ENCODE results near the gene CAMK4.
"Not testable (repeated sequence)": the region's sequence is repeated elsewhere in the genome, so short reads cannot be mapped to it uniquely, and the experiment has no call there.

Gene CAMK4

GRCh38 chr5:111358726-111359125 is 134.5 kb downstream of the CAMK4 start:
- intact Hi-C loops (cut with DNase I); DNase-seq: not testable (repeated sequence)

GRCh38 chr5:111360173-111360572 is 136.0 kb downstream of the CAMK4 start:
- intact Hi-C loops (cut with DNase I), result no loop called here
- no peak for DNase-seq

- intact Hi-C loops (cut with DNase I), result no loop called here
- DNase-seq, result no peak
These were observed 140.8 kb downstream of the CAMK4 start for GRCh38 chr5:111364992-111365391.

- DNase-seq, result no peak
- intact Hi-C loops (cut with DNase I), result no loop called here
These were observed 142.2 kb downstream of the CAMK4 start for GRCh38 chr5:111366388-111366787.

DNA sequence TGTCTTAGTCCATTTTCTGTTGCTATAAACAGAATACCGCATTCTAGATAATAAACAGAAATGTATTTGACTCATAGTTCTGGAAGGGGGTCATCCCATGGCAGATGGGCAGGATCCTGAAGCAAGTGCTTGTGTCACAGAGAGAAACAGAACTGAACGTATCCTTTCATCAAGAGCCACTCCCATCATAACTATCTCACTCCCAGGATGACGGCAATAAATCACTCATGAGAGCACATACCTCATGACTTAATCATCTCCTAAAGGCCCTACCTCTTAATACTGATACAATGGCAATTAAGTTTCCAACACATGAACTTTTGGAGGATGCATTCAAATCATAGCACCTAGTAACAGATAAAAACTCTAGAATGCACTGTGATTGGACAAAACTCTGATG is 142.9 kb downstream of the CAMK4 start:
- intact Hi-C loops (cut with DNase I), result no loop called here
- no peak for DNase-seq

DNA sequence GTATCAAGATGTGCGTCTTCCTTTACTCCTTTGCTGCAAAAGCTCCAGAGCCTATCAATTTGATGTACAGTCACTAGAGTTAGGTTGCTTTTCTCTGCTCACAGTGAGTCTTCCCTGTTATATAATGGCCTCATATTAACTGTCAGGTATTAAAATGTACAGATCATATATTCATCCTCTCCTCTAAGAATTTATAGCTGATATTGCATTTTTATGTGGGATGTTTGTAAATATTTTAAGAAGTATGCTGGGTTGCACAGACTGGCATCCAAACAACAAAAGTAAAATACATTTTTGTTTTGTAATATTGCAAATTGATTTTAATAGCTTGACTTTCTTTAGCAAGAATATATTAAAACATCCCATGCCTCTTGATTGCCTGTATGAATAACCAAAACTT is 148.6 kb downstream of the CAMK4 start:
- intact Hi-C loops (cut with DNase I), result no loop called here
- DNase-seq, result no peak

DNA sequence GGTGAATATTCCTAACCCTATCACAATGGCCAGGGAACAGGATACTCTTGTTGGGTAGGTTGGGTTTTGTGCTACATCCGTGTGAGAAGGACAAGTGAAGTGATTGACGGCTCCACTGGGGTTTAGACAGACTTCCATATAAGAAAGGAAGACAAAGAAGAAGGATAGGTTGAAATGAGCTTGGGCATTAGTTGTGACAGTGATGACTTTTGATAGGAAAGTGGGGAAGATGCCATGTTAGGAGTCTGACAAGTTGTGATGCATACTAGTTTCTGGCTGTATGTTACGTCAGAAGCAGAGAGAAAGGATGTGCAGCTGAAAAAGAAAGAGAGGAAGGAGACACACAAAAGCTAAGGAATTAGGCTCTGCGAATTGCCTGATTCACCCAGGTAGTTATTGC is 150.2 kb downstream of the CAMK4 start:
- intact Hi-C loops (cut with DNase I), result no loop called here

DNA sequence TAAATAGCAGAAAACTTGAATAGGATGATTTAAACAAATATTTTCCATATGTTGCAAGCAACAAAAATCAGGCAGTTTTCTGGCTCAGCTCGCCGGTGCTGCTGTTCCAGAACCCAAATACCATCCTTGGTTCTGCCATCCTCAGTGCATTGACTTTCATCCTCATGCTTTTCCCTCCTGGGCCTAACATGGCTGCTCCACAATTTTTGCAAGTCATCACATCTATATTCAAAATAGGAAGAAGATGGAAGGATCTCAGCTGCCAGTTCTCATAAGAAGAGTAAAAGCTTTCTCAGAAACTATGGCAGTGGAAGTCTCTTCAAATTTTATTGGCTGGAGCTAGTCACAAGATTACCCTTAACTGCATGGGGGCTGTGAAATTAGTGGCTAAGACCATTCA is 151.5 kb downstream of the CAMK4 start:
- DNase-seq, result no peak
- intact Hi-C loops (cut with DNase I), result no loop called here

More for the DNA sequence above, 150.2 kb downstream of the CAMK4 start:
- DNase-seq, result no peak

DNA sequence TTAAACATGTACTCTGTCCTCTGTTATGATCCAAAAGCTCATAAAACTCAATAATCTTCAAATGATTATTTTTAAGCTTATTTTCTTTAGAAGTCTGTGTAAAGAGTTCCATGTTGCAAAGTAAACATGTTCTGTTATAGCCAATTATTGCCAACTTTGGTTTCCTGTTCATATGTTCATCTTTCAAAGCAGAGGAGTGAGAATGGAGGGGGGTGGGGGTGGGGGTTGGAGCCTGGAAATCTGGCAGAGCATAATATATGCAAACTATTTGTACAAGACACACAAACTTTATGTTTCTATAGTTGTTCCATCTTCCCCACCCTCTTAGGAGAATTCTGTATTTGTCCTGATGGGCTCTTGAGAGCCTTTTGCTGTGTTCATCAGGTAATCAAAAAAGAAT is 153.1 kb downstream of the CAMK4 start:
- DNase-seq, result no peak

DNA sequence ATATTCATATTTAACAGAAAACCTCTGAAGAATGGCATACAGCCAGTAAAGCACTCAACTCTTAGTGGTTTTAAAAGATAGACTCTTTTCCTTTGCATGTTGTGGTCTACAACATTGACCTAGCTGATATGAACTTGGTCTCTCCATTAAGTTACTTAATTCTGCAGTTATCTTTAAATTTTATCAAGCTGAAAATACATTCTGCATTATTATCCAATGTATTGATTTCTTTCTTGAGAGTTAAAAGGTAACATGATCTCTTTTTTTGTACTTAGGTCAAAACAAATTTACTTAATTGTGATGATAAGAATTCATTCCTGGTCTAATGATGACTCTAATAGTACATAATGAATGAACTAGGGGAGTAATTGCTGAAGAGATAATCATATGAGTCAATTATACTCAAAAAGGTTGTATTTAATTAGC is 155.2 kb downstream of the CAMK4 start:
- intact Hi-C loops (cut with DNase I), result no loop called here
- DNase-seq, result no peak

More for the DNA sequence above, 153.1 kb downstream of the CAMK4 start:
- intact Hi-C loops (cut with DNase I), result no loop called here

- no peak for DNase-seq
- intact Hi-C loops (cut with DNase I), result no loop called here
These were observed 159.2 kb downstream of the CAMK4 start for GRCh38 chr5:111383288-111383970.

DNA sequence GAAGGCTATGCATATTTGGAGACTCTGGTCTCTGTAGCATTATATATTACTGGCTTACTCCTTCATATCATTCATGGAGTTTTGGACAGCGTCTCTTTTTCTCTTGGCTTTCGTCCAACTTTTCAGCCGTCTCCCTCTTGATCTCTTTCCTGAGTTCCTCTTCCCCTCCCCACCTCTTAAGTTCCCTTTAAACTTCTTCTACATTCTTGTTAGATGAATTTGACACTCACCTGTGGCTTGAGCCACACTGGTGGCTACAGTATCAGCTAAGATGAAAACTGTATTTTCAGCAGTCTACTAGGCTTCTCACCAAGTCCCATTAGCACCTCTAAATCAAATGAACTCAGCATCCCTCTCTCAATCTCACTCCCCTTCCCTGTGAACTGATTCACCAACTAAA is 160.0 kb downstream of the CAMK4 start:
- no peak for DNase-seq
- intact Hi-C loops (cut with DNase I), result no loop called here

DNA sequence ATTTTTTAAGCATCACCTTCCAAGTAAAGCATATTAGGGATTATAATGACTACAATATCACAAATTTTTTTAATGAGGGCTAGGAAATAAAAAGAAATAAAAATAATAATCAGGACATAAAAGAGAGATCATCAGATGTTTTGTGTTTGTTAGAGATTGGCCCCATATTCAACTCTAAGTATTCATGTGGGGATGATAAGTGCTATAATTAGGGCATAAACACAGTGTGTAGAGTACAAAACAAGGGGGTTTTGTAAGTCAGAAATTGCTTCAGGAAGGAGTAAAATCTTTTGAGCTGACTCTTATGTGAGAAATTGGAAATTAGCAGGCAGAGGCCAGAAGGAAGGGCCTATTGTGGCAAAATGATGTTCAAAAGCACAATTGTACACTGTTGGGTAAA is 160.9 kb downstream of the CAMK4 start:
- intact Hi-C loops (cut with DNase I), result no loop called here
- DNase-seq, result no peak

- peak in 9 of 42 donors; percentile 6 to 49 (median 19) for DNase-seq
- intact Hi-C loops (cut with DNase I), result no loop called here
These were observed 162.0 kb downstream of the CAMK4 start for GRCh38 chr5:111385970-111386831.

DNA sequence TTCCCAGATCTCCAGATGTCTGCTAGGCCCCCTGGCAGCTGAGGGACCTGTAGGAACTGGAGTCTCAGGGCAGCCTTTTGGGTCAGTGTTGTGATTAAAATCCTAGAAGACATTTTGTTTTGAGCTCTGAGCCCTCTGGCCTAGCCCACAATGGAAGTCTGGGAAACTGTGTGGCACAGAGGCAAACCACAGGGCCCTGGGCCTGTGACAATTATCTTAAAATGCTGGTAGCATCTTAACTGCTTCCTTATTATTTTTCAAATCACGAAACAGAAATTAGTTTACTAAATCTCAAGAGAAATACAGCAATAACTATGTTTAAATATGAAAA is 162.6 kb downstream of the CAMK4 start:
- DNase-seq, result no peak
- intact Hi-C loops (cut with DNase I), result no loop called here

DNA sequence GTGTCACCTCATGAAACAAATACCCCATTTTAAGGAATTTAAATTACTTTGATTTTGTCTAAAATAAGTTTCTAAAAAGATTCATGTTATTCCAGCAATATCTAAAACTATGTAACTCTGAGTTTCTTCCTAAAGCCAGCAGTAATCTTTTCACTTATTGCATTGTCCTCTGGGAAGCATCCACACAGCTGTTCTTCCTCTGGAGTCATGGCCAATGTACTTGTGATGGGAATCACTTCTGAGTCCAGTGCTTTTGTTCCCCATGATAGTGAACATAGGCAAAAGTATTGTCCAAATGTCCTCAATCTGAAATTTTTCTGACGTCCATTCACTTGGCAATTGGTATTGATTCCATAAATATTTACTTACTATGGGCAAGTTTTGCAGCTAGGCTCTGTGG is 163.2 kb downstream of the CAMK4 start:
- intact Hi-C loops (cut with DNase I), result no loop called here
- no peak for DNase-seq

DNA sequence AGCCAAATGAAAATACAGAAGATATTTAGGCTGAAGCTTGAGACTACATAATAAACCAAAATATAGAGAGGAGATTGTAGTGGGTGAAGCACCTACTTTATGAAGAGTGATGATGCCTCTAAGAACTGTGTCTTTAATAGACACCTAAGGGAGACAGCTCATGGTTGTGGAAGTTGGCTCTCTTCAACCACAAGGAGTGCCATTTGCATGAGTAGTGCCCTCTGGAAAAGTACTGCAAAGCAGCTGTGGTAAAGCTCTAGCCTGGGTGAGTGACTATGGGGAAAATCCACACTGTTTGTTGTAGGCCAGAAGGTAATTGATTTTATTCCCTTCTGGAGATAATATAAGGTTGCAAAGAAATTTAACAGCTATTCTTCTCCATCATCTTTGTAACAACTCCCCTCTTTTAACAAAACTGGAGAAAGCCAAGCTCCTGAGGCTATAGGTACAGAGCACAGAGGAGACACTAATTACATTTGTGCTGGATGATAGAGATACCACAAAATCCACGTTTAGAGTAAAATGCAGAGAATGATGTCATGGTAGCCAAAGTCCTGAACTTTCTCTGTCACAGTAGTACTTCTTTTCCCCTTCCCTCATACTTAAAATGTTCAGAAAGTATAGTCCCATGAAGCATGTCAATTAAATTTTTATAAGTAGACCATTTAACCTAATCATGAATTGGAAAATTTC is 165.4 kb downstream of the CAMK4 start:
- no peak for DNase-seq
- intact Hi-C loops (cut with DNase I), result no loop called here

DNA sequence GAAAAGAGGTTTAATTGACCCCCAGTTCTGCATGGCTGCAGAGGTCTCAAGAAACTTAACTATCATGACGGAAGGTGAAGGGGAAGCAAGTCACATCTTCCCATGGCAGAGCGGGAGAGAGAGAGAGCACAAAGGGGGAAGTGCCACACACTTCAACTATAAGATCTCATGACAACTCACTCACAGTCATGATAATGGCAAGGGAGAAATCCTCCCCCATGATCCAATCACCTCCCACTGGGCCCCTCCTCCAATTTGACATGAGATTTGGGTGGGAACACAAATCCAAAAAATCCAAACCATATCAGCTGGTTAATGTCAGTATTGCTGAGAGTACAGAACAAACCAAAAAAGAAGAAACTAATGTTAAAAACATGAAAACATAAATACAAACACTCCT is 168.0 kb downstream of the CAMK4 start:
- peak in 35 of 42 donors; percentile 13 to 75 (median 43) for DNase-seq
- intact Hi-C loops (cut with DNase I), result no loop called here

DNA sequence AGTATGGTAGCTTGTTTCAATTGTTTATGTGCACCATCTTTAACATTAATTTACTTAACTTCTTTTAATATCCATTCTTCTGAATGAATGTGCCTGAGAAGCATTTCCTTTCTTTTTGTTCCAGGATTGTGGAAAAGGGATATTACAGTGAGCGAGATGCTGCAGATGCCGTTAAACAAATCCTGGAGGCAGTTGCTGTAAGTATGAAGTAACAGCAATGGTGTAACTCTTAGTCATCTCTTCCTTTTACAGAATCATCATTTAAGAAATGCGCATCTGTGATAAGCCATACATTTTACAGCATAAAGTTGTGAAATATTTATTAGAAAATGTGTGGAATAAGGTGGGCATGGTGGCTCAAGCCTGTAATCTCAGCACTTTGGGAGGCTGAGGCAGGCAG is 170.4 kb downstream of the CAMK4 start:
- intact Hi-C loops (cut with DNase I), result no loop called here
- no peak for DNase-seq

GRCh38 chr5:111398013-111398412 is 173.8 kb downstream of the CAMK4 start:
- intact Hi-C loops (cut with DNase I), result no loop called here
- DNase-seq, result no peak

Measured in head of caudate nucleus (tissue), 42 donors.